Caco-2 (cell line): ENCODE measurements around the gene KRT16. TPM values are rescaled to one million over a fixed set of nuclear protein-coding genes. Genes with fewer than 3 reads are reported as not detected.
"Not testable (repeated sequence)": the region's sequence is repeated elsewhere in the genome, so short reads cannot be mapped to it uniquely, and the experiment has no call there.

Experiments
- BruUV-seq: library from RNA; stranded (reverse); fragments of 400-500 nt; replicated peaks from 2 replicates; lab custom pipeline; 2021; lab: Mats Ljungman, UMichigan
- CTCF ChIA-PET: fragments of 300-600 bp; sonication (Branson Sonifier 250); formaldehyde crosslinking; loops from one replicate; lab custom pipeline; 2022; ENCODE audit warnings: antibody characterized with exemption; lab: Charles Lee
- POLR2A ChIA-PET: fragments of 300-600 bp; sonication (Branson Sonifier 250); formaldehyde crosslinking; loops from one replicate; lab custom pipeline; 2022; ENCODE audit warnings: antibody characterized with exemption; lab: Charles Lee
- DNase-seq, 2 experiments: peaks; one replicate each; pipeline versions ENCODE4 v3.0.0 to v3.0.0-alpha.2; 2020 to 2022
- H3K27me3 ChIP-seq: replicated peaks from 2 replicates; pipeline ENCODE4 v1.6.0; 2011; ENCODE audit warnings: low read length; ENCODE audit not compliant: control insufficient read depth, insufficient read depth
- H3K36me3 ChIP-seq: 2 replicates; pipeline ENCODE4 v1.5.1; 2011; ENCODE audit warnings: low read length; ENCODE audit not compliant: control insufficient read depth, insufficient read depth
- H3K4me1 ChIP-seq: fragments of 250-450 bp; sonication (Bioruptor Pico); 2 replicates; pipeline ENCODE4 v1.5.1; 2020; ENCODE audit warnings: mild to moderate bottlenecking
- H3K4me3 ChIP-seq: 2 replicates; pipeline ENCODE4 v1.5.1; 2011; ENCODE audit warnings: low read depth, mild to moderate bottlenecking, control low read depth, low read length
- H3K9me3 ChIP-seq: fragments of 250-450 bp; sonication (Bioruptor Pico); 2 replicates; pipeline ENCODE4 v1.5.1; 2020; ENCODE audit warnings: mild to moderate bottlenecking, moderate library complexity
- H3K27ac Mint-ChIP-seq: one replicate; pipeline ENCODE4 v1.8.0; 2022; ENCODE audit warnings: mixed read lengths; ENCODE audit not compliant: unreplicated experiment
- H3K27me3 Mint-ChIP-seq: one replicate; pipeline ENCODE4 v1.8.0; 2022; ENCODE audit warnings: mixed read lengths; ENCODE audit not compliant: insufficient read depth, unreplicated experiment
- H3K36me3 Mint-ChIP-seq: one replicate; pipeline ENCODE4 v1.8.0; 2022; ENCODE audit warnings: mild to moderate bottlenecking, mixed read lengths; ENCODE audit not compliant: insufficient read depth, unreplicated experiment
- H3K4me1 Mint-ChIP-seq: one replicate; pipeline ENCODE4 v1.8.0; 2022; ENCODE audit warnings: low read depth, mixed read lengths; ENCODE audit not compliant: unreplicated experiment
- H3K4me3 Mint-ChIP-seq: one replicate; pipeline ENCODE4 v1.8.0; 2022; ENCODE audit warnings: mild to moderate bottlenecking, moderate library complexity, mixed read lengths; ENCODE audit not compliant: unreplicated experiment
- H3K9me3 Mint-ChIP-seq: one replicate; pipeline ENCODE4 v1.8.0; 2022; ENCODE audit warnings: mixed read lengths; ENCODE audit not compliant: unreplicated experiment
- intact Hi-C: fragments of 100-400 bp; cut with micrococcal nuclease; formaldehyde crosslinking; loops from one replicate; pipeline ENCODE4 v1.10.0; 2022; ENCODE audit not compliant: unreplicated experiment
- total RNA-seq: library from RNA; stranded (reverse); gene quantifications from 2 replicates; pipeline ENCODE4 v1.2.3, GENCODE V29; 2022
- TF ChIP-seq, protein P1 (sequence below), 2 experiments: fragments of 200-600 bp in 1 of 2; IDR thresholded peaks; 1 replicate in 1 of 2; 2 replicates in 1 of 2; pipeline versions ENCODE4 v1.5.1 to v1.8.0; 2011 to 2022; ENCODE audit warnings: antibody characterized with exemption in 1 of 2, control low read depth in 1 of 2, inconsistent platforms in 1 of 2, low read depth in 1 of 2, low read length in 1 of 2, mild to moderate bottlenecking in 1 of 2, moderate library complexity in 1 of 2; ENCODE audit not compliant: insufficient read depth in 1 of 2, severe bottlenecking in 1 of 2, unreplicated experiment in 1 of 2

KRT16 gene
- total RNA-seq, 1 experiment from 2014 or later, result not detected

DNA sequence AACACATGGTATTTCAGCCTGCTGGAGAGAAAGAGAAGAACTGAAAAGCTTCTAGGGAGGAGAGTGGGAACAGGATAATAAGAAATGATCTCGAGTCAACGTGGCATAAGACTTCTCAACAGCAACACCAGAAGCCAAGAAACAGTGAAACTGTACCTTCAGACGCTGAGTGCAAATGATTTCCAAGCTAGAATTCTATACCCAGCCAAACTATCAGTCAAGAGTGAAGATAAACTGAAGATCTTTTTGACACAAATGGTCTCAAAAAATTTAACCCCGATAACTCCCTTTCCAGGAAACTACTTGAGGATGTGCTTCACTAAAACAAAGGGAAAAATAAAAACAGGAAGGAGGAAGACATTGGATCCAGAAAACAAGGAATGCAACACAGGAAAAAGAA is 5.6 kb downstream of the KRT16 start:
- H3K36me3 Mint-ChIP-seq, H3K27ac Mint-ChIP-seq, H3K4me3 Mint-ChIP-seq, H3K4me3 ChIP-seq, H3K27me3 Mint-ChIP-seq, H3K36me3 ChIP-seq, H3K4me1 Mint-ChIP-seq, POLR2A ChIA-PET, H3K4me1 ChIP-seq, H3K27me3 ChIP-seq, DNase-seq, CTCF ChIA-PET, BruUV-seq, intact Hi-C loops: not testable (repeated sequence)
- H3K9me3 ChIP-seq, result peaks cover 10% of the 10 kb centered on the region
- peaks cover 26% of the 10 kb centered on the region for H3K9me3 Mint-ChIP-seq

- H3K4me1 Mint-ChIP-seq, result peaks cover 8% of the 10 kb centered on the region
- H3K27ac Mint-ChIP-seq, result no peak overlapping the region
- H3K4me3 Mint-ChIP-seq, result no peak overlapping the region
- intact Hi-C loops, result no loop called here
- Histone ChIP-seq H3K9me3 (peaks cover 9% of the 10 kb centered on the region), H3K4me3 (no peak overlapping the region), H3K4me1 (no peaks in the 10 kb centered on the region), H3K27me3 (no peaks in the 10 kb centered on the region), H3K36me3 (no peaks in the 10 kb centered on the region)
- H3K27me3 Mint-ChIP-seq, result peaks cover 3% of the 10 kb centered on the region
- ChIA-PET POLR2A (interaction anchor here (0.7 kb wide), 1 partner anchor 12 kb away, joined by 3 read pairs; no protein-coding TSS in a partner anchor), CTCF (interaction anchor here (0.7 to 1.0 kb wide), 3 partner anchors 60 to 65 kb away, joined by 3 to 6 read pairs (median 3); no protein-coding TSS in a partner anchor)
- no peak for DNase-seq
- peaks cover 26% of the 10 kb centered on the region for H3K9me3 Mint-ChIP-seq
- H3K36me3 Mint-ChIP-seq, result no peaks in the 10 kb centered on the region
- BruUV-seq, result no TSS peak
- TF ChIP-seq, protein P1, sequence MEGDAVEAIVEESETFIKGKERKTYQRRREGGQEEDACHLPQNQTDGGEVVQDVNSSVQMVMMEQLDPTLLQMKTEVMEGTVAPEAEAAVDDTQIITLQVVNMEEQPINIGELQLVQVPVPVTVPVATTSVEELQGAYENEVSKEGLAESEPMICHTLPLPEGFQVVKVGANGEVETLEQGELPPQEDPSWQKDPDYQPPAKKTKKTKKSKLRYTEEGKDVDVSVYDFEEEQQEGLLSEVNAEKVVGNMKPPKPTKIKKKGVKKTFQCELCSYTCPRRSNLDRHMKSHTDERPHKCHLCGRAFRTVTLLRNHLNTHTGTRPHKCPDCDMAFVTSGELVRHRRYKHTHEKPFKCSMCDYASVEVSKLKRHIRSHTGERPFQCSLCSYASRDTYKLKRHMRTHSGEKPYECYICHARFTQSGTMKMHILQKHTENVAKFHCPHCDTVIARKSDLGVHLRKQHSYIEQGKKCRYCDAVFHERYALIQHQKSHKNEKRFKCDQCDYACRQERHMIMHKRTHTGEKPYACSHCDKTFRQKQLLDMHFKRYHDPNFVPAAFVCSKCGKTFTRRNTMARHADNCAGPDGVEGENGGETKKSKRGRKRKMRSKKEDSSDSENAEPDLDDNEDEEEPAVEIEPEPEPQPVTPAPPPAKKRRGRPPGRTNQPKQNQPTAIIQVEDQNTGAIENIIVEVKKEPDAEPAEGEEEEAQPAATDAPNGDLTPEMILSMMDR (IDR thresholded peaks at IDR 0.05; ENCODE audit: insufficient read depth in 1 of 2, low read depth in 1 of 2, low read length in 1 of 2, severe bottlenecking in 1 of 2, unreplicated experiment in 1 of 2), result no peak
These were observed 10.0 kb downstream of the KRT16 start for GRCh38 chr17:41602524-41602923.

DNA sequence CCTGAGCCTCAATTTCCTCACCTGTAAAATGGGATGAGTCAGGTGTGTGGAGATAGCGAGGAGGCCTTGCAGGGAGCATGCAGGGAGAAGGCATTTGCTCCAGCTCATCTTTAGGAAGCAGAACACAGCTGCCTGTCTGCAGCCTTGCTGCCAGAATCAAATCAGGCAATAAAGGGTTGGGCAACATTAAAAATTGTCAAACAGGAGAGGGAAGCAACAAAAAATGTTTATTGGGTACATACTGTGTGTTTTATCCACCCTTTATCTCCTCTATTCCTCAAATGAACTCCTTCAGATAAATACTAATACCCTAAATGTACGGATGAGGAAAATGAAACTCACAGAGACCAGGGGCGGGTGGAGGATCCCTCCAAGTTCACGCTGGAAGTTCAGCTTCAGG is 12.2 kb downstream of the KRT16 start:
- POLR2A ChIA-PET, result no interaction called here
- Mint-ChIP-seq H3K4me1 (peaks cover 13% of the 10 kb centered on the region), H3K36me3 (peaks cover 7% of the 10 kb centered on the region), H3K9me3 (peaks cover 8% of the 10 kb centered on the region), H3K4me3 (no peak overlapping the region), H3K27ac (no peak overlapping the region), H3K27me3 (peaks cover 12% of the 10 kb centered on the region)
- BruUV-seq, result no TSS peak
- Histone ChIP-seq H3K4me3 (no peak overlapping the region), H3K36me3 (no peaks in the 10 kb centered on the region), H3K4me1 (no peaks in the 10 kb centered on the region), H3K9me3 (no peaks in the 10 kb centered on the region), H3K27me3 (no peaks in the 10 kb centered on the region)
- intact Hi-C loops, result no loop called here
- CTCF ChIA-PET, result no interaction called here
- TF ChIP-seq, protein P1 (IDR thresholded peaks at IDR 0.05; ENCODE audit: insufficient read depth in 1 of 2, low read depth in 1 of 2, low read length in 1 of 2, severe bottlenecking in 1 of 2, unreplicated experiment in 1 of 2), result no peak
- DNase-seq, result no peak
